NCI-H82 treated with DMSO at 0.1 percent for 48 hours (cell line): Measurements from ENCODE around the gene SOBP.
"Not testable (repeated sequence)": the region's sequence is repeated elsewhere in the genome, so short reads cannot be mapped to it uniquely, and the experiment has no call there.

ENCODE experiments used
- DNase-seq: peaks from one replicate; lab custom pipeline; 2025; ENCODE audit not compliant: unreplicated experiment; lab: John Stamatoyannopoulos, UW

SOBP gene, protein sequence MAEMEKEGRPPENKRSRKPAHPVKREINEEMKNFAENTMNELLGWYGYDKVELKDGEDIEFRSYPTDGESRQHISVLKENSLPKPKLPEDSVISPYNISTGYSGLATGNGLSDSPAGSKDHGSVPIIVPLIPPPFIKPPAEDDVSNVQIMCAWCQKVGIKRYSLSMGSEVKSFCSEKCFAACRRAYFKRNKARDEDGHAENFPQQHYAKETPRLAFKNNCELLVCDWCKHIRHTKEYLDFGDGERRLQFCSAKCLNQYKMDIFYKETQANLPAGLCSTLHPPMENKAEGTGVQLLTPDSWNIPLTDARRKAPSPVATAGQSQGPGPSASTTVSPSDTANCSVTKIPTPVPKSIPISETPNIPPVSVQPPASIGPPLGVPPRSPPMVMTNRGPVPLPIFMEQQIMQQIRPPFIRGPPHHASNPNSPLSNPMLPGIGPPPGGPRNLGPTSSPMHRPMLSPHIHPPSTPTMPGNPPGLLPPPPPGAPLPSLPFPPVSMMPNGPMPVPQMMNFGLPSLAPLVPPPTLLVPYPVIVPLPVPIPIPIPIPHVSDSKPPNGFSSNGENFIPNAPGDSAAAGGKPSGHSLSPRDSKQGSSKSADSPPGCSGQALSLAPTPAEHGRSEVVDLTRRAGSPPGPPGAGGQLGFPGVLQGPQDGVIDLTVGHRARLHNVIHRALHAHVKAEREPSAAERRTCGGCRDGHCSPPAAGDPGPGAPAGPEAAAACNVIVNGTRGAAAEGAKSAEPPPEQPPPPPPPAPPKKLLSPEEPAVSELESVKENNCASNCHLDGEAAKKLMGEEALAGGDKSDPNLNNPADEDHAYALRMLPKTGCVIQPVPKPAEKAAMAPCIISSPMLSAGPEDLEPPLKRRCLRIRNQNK

DNA sequence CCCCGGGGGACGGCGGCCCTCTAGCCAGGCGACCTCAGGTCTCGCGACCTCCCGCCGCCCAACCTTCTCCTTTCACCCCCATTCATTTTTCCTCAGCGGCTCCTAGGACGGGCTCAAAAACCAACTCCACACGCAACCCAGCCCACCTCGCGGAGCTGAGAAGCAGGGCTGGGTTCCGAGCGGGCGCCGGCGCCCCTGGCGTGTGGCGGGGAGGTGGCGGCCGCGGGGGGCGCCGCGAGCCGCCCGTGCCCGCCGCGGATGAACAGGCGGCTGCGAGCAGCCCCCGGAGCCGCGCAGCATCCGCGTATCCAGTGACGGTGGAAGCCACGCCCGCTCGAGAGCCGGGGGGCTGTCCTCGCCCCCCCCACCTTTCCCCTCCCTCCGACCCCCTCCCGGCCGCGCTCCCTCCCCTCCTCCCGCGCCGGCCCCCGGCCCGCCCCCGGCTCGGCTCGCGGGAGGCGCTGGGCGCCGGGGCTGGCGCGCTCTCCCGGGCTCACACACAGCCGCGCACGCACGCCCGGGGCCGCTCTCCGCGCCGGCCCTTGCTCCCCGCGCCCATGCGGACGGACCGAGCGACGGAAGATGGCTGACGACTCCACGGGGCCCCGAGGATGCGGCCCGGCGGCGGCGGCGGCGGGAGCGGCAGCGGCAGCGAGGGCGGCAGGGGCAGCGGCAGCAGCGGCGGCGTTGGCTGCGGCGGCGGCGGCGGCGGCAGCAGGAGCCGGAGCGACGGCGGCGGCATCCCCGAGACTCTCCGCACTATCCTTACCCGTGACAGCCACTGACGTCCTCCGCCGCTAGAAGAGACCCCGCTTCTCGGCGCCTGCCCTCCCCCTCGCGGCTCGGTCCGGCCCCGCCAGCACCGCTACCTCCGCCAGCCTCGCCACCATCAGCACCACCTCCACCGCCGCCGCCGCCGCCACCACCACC, at the start of gene SOBP:
SOBP (plus strand) TSS at position 482 of the 930 bp plus-strand sequence. CDS start 500 bp downstream, outside the sequence.
- peak; percentile 17 for DNase-seq

DNA sequence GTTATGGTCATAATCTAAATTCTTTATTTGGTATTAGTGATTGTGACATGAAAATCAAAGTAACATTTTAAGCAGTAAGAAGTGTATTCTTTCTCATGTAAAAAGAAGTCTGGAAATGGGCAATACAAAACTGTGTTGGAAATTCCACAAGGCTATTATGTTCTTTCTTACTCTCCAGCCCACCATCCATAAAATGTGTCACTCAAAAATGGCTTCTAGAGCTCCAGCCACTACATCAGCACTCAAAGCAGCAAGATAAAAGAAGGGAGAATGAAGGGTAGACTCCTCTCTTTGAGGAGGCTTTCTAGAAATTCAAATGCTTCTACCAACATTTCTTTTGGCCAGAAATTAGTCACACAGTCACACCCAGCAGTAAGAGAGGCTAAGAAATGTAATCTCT, 49.0 kb upstream of the SOBP start:
- DNase-seq: no peak

DNA sequence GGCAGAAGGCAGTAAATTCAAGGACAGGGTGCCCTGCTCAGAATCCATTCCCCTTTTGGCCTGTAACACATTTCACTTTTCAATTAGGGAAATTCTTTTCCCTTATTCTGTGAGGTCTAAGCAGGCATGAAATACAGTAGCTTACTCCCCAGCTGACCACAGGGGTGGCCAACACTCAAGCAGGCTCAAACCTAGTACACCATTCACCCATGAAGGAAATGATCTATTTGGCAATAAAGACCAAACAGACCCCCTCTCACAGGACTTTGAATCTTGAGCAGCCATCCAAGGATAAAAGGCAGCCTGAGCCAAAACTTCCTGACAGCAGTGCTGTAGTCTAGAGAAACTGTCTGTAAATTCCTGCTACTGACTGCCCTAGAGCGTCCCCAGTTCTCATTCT, 48.2 kb upstream of the SOBP start:
- DNase-seq: no peak

DNA sequence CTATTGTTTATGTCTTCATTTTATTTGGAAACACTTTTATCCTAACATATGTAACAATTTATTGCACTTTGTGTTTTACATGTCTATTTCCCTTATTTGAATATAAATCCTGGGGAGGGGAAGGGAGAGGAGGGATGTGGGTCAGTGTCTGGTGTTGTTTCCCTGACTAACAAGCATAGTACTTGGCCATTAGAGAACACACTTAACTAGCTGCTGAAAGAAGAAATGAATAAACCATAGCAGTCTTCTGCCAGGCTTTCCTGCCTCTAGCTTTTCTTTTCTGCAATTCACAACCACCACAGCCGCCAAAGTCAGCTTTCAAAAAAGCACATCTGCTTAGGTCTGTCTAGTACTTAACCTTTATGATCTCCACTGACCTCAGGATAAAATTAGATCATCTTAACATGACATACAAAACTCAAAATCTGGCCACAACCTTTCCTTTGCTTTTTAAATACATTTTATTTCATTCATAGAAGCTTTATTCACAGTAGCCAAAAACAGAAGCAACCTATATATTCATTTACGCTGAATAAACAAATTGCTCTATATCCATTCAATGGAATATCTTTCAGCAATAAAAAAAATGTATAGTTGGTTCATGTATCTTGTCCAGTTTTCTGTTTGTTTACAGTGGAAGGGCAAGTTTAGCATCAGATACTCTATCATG, 46.8 kb upstream of the SOBP start:
- no peak for DNase-seq

DNA sequence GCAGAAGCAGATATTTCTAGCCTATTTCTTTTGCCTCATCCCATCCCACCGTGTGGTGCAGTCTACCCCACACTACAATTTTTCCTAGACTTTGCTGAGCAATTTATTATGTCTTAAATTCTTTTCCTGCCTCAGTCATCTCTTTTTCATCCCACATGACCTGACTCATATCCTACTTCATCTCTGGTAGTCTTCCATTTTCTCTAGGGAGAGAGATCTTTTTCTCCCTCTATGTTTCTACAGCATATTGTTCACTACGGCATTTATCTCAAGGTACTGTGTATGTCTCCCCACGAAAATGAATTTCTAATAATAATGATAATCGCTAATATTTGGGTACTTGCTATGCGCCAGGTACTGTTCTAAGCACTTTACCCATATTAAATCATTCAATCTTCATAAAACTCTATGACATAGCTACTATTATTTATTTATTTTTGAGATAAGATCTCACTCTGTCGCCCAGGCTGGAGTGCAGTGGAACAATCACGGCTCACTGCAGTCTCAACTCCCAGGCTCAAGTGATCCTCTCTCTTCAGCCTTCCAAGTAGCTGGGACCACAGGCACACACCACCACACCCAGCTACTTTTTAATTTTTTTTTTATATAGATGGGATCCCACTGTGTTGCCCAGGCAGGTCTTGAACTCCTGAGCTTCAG, 46.2 kb upstream of the SOBP start:
- no peak for DNase-seq

DNA sequence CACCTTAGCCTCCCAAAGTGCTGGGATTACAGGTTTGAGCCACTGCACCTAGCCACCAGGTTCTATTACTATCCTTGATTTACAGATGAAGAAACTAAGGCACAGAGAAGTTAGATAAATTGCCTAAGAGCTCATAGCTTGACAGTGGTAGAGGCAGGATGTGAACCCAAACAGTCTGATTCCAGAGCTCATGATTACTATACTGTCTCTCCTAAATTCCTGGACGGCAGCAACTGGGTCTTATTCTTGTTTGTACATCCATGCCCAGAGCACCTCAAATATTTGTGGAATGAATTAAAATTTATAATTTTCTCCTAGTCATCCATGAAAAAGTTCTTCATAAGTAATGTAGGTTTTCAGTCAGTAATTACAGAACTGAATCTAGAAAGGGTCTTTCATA, 45.6 kb upstream of the SOBP start:
- DNase-seq: no peak

DNA sequence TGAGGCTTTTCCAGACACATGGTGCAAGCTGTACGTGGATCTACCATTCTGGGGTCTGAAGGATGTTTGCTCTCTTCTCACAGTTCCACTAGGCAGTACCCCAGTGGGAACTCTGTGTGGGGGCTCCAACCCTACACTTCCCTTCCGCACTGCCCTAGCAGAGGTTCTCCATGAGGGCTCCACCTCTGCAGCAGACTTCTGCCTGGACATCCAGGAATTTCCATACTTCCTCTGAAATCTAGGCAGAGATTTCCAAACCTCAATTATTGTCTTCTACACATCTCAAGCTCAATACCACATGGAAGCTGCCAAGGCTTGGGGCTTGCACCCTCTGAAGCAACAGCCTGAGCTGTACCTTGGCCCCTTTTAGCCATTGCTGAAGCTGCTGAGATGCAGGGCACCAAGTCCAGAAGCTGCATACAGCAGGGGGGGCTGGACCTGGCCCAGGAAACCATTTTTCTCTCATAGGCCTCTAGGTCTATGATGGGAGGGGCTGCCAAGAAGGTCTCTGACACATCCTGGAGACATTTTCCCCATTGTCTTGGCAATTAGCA, 42.2 kb upstream of the SOBP start:
- no peak for DNase-seq

DNA sequence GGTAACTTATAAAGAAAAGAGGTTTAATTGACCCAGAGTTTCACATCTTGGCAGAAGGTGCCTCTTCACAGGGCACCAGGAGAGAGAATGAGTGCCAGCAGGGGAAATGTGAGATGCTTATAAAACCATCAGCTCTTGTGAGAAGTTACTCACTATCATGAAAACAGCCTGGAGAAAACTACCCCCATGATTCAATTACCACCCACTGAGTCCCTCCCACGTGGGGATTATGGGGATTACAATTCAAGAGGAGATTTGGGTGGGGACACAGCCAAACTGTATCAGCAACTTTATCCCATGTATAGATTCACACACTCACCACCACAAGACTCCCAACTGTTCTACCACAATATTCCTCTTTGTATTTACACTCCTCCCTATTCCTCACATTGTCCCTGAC, 41.1 kb upstream of the SOBP start:
- no peak for DNase-seq

DNA sequence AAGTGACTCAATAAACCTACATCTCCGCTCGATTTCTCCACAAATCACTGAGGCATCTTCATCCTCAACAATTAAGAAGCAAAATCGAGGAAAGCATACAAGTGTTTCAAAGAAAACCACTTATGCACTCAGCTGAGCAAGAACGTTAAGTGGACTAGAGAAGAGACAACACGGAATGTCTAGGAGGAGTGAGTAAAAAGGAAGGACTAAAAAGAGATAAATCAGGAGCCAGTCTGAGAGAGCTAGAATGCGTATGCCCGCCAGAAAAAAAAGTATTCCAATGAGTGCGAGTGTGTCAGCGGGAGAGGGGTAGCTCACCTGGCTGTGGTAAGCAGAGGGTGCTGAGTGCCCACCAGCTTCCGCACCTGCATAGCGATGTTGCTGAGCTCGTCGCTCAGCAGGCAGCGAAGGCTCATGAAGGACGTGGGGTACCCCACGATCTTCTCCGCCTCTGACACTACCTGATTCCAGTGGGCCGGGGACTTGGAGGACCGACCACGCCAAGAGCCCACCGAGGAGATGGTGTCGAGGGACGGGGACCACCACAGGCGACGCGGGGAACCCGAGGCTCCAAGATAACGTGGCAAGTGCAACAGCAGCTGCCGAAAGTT, 31.1 kb upstream of the SOBP start:
- peak; percentile 5 for DNase-seq

DNA sequence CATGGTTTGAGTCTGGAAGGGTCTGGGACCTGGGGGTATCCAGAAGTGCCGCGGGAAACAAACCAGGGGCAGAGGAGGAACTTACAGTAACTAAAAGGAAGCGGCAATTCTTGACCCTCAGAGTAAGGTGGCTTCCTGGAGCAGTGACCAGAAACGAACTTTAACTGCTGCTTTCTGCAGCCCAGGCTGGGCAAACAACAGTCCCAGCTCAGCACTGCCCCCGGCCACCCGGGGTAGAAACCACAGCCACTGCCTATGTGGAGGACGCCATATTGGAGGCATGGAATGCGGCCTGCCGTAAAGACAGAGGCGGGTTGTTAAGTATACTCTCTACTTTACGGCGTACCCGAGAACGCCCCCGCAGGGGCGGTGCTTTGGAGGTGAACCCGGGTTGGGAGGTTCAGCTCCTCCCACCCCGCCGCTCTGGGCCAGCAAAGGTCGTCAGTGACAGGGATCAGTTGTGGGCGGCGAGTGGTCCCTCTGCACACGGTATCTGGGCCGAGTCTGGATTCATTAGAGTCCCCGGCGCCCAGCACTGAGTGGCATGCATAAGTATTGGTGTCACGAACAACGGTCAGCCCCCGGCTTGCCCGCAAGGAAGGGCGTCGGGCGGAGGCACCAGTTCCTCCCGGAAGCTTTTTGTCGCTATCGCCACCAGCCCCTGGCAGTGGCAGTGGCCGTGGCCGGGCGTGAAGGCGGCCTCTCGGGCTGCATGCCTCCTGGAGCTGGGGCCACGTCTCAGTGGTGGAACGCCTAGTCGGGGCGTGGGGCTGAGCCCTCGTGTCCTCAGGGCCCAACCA, 30.4 kb upstream of the SOBP start, which contains the start of gene PDSS2:
PDSS2 (minus strand) TSS at position 282 of the 800 bp plus-strand sequence; CDS start at position 3, 279 bp downstream.
- peak; percentile 97 for DNase-seq

DNA sequence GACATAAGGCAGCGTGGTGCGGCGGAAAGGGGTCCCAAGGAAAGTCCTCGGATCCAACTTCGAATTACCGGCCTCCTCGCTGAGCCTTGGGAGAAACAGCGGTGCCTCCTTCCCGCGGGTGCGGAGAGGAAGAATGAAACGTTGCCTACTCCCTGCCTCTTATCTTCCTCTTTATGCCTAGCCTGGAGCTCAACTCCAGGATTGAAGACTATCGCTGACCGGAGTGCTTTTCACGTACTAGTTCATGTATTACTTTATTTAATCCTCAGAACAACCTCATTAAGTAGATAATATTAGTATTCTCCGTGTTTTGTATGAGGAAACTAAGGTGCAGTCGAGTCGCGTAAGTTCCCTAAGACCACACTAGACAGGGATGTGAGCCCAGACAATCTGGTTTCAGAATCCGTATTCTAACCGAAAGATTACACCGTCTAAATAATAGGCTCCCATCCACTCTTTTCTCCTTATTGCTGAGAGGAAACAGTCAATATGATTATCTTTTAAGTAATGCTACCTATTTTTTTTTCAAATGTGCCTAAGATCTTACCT, 29.8 kb upstream of the SOBP start:
- no peak for DNase-seq

DNA sequence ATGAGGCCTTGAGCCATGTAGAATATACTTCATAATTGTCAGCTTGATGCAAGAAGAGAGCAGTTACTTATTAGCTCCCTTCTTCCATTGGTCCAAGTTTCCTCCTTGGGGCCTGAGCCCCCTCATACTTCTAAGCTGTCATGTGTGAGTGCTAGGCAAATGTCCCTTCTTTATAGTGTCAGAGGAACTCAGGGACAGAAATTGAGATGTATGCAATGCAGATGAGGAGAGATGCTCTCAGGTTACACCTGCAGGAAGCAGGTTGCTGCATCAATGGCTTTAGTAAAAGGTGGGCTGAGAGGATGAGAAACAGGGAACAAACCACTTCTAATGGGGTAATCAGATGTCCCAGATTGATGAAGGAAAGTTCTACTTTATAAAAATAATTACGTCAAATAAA, 23.9 kb upstream of the SOBP start:
- DNase-seq: no peak

DNA sequence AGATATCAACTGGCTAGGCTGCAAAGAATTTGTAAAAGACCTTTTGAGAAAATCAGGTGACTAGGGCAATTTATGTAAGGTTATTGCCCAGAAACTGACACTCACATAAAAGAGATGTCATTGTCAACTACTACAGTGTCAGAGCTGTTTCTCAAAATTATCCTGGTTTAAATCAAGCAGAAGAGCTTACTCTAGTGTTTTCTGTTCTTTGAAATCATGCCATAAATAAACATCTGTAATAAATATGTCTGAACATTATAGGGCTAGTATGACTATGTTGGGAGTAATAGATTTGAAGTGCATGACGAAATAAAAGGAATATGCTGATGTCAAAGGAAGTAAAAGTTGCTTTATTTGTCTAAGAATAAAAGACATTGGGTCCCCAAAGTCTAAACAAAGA, 19.6 kb upstream of the SOBP start:
- no peak for DNase-seq

DNA sequence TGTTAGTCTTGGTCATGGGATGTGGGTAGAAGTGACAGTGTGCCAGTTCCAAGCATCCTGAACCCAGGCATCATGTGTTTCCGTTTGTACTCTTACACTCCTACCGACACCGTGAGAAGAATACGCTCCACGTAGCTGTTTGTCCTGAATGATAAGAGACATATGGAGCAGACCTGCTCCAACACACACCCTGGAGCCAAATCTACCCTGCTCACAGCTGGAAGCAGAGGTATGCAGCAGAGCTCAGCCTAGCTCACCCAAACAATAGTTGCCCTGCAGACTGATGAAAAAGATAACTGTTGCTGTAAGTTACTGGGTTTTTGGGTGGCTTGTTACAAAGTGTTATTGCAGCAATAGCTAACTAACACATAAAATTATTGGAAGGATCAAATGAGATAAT, 16.3 kb upstream of the SOBP start:
- no peak for DNase-seq

DNA sequence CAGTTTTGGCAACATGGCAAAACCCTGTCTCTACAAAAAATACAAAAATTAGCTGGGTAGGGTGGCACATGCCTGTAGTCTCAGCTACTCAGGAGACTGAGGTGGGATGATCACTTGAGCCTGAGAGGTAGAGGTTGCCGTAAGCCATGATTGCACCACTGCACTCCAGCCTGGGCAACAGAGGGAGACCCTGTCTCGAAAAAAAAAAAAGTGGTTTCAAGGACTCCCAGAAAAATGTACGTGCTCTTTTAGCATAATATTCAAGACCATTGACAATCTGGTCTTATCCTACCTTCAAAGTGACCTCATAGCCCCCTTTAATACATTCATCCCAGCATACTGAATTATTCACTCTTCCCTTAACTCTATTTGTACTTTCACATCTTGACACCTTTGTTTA, 14.6 kb upstream of the SOBP start:
- not testable (repeated sequence) for DNase-seq

DNA sequence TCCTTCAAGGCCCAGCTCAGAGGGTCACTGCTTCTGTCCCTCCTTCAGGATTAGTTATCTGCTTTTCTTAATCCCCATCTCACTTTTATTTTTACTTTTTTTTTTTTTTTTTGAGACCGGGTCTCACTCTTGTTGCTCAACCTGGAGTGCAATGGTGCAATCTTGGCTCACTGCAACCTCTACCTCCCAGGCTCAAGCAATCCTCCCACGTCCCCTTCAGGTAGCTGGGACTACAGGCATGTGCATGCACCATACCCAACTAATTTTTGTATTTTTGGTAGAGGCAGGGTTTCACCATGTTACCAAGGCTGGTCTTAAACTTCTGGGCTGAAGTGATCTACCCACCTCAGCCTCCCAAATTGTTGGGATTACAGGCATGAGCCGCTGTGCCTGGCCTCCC, 14.1 kb upstream of the SOBP start:
- DNase-seq: not testable (repeated sequence)

DNA sequence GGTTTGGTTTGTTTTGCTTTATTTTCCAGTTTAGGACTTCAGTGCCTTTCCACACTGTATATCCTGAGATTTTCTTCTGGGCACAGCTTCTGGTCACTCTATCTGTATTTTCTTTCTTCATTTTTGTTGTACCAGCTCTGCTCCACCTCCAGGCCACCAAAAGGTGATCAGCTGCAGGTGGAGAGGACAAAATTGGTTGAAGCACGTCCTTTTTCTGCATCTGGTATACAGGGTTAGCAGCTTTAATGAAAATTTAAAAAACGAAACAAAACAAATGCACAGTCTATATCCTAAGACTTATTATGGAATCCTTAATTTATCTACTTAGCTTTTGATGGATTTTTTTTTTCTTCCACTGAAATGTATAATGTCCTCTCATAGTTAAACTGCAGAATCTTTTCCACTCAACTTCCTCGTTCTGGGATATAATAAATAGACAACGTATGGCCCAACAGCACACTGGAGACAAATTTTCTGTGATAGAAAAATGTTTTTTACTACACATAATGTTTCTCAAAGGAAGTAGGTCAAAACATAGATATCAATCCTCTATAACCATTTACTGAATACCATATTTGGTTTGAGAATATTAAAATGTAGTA, 10.7 kb upstream of the SOBP start:
- DNase-seq: no peak

DNA sequence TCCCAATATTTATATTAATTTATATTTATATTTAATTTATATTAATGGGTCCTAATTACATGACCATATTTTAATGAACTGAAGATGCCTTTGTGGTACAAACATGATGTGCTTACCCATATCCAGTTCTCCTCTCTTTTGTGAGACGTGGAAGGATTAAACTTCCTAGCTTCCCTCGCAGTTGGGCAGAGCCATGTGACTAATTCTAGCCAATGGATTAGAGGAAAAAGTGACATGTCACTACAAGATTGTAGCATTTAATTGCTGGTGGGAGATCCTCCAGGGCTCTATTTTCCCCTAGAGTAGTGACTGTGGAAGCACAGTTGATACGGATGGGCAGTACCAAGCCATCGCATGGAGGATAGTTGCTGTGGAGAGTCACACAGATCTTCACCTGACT, 4.8 kb upstream of the SOBP start:
- no peak for DNase-seq
